Left lung (tissue), 10 donors: ENCODE data around the gene SMIM38. TPM values are rescaled to one million over a fixed set of nuclear protein-coding genes. Genes with fewer than 3 reads are reported as not detected.

Experiments
- ATAC-seq: fragments of 200-7000 bp; cut with Tn5 transposase; one replicate; pipeline ENCODE4 v1.9.1; 2020; ENCODE audit warnings: moderate library complexity
- DNase-seq, 4 donors: peaks; one replicate each; pipeline ENCODE4 v3.0.0-alpha.2; 2013 to 2020
- H3K27ac ChIP-seq, 2 donors: fragments of 200-600 bp; sonication (generic) in 1 of 2; one replicate each; pipeline versions ENCODE4 v1.5.0 to v1.8.0; 2020 to 2021
- H3K27me3 ChIP-seq, 2 donors: fragments of 200-600 bp; sonication (generic) in 1 of 2; one replicate each; pipeline versions ENCODE4 v1.5.0 to v1.8.0; 2020 to 2021
- H3K36me3 ChIP-seq, 2 donors: fragments of 200-600 bp; sonication (generic) in 1 of 2; one replicate each; pipeline versions ENCODE4 v1.5.0 to v1.8.0; 2020 to 2021
- H3K4me1 ChIP-seq, 2 donors: fragments of 200-600 bp; one replicate each; pipeline ENCODE4 v1.8.0; 2021
- H3K4me3 ChIP-seq, 2 donors: fragments of 200-600 bp; sonication (generic) in 1 of 2; one replicate each; pipeline versions ENCODE4 v1.5.0 to v1.8.0; 2020 to 2021; ENCODE audit warnings: mild to moderate bottlenecking in 1 of 2
- H3K9me3 ChIP-seq, 2 donors: fragments of 200-600 bp; sonication (generic) in 1 of 2; one replicate each; pipeline versions ENCODE4 v1.5.0 to v1.8.0; 2020 to 2021
- intact Hi-C, 2 donors: fragments of 100-400 bp; cut with DNase I; formaldehyde crosslinking; loops; one replicate each; pipeline versions ENCODE4 v1.11.2 to v1.14.2; 2022
- polyA plus RNA-seq, 6 donors: library from polyadenylated mRNA; unstranded; fragments of 120-200 nt; gene quantifications; one replicate each; pipeline ENCODE4 v1.2.1, GENCODE V29; 2013; ENCODE audit not compliant: insufficient read length in 6 of 6
- total RNA-seq, 2 donors: library from RNA; stranded (reverse); fragmentation: NEBNext Ultra II Directional; extraction: Animal tissue kit (Norgen Biotek cat#: 25700); gene quantifications; one replicate each; pipeline ENCODE4 v1.2.1, GENCODE V29; 2021
- TF ChIP-seq, protein P1 (sequence below), 2 donors: fragments of 200-600 bp; sonication (generic) in 1 of 2; IDR thresholded peaks; one replicate each; pipeline versions ENCODE4 v1.5.0 to v1.8.0; 2021; ENCODE audit warnings: antibody characterized with exemption in 2 of 2
- donor health status: DM: no; HTN: yes; CAD: no.
- donor health status: DM: no; HTN: no; CAD: no.

The SMIM38 gene
- total and polyA plus RNA-seq, 8 donors, result 0.09 to 1.3 (median 0.68) TPM

GRCh38 chr11:69116671-69117070 lies 39.1 kb upstream of the SMIM38 start:
- DNase-seq (peak in 1 of 4 donors; percentile 51), ATAC-seq (no peak)
- Histone ChIP-seq H3K36me3 (no peaks in the 10 kb centered on the region), H3K27ac (no peak overlapping the region), H3K4me1 (no peaks in the 10 kb centered on the region), H3K27me3 (no peaks in the 10 kb centered on the region), H3K9me3 (no peaks in the 10 kb centered on the region), H3K4me3 (no peak overlapping the region)
- intact Hi-C loops, result no loop called here
- TF ChIP-seq, protein P1, sequence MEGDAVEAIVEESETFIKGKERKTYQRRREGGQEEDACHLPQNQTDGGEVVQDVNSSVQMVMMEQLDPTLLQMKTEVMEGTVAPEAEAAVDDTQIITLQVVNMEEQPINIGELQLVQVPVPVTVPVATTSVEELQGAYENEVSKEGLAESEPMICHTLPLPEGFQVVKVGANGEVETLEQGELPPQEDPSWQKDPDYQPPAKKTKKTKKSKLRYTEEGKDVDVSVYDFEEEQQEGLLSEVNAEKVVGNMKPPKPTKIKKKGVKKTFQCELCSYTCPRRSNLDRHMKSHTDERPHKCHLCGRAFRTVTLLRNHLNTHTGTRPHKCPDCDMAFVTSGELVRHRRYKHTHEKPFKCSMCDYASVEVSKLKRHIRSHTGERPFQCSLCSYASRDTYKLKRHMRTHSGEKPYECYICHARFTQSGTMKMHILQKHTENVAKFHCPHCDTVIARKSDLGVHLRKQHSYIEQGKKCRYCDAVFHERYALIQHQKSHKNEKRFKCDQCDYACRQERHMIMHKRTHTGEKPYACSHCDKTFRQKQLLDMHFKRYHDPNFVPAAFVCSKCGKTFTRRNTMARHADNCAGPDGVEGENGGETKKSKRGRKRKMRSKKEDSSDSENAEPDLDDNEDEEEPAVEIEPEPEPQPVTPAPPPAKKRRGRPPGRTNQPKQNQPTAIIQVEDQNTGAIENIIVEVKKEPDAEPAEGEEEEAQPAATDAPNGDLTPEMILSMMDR (IDR thresholded peaks at IDR 0.05), result no peak

DNA sequence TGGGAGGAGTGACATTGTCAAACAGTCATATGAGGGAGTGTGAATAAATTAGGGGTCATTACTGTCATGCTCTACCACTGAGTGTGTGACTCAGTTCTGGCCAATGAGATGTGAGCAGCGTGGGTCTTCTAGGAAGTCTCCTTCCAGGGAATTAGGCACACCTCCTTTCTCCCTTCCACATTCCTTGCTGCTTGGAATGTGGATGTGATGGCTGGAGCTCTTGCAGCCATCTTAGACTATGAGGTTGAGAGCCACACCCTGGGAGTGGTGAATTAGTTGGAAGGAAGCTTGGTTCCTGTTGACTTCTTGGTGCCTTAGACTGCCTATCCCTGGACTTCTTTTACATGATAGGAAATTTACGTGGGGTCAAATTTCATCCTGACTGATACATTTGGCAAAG lies 36.5 kb upstream of the SMIM38 start:
- peaks cover 12 to 19% of the 10 kb centered on the region in 2 donors for H3K4me1 ChIP-seq
- DNase-seq, result no peak
- no peak for ATAC-seq
- H3K4me3 ChIP-seq, result no peak overlapping the region
- TF ChIP-seq, protein P1 (IDR thresholded peaks at IDR 0.05), result no peak
- no peaks in the 10 kb centered on the region for H3K9me3 ChIP-seq
- intact Hi-C loops, result no loop called here
- H3K27ac ChIP-seq, result no peak overlapping the region
- no peaks in the 10 kb centered on the region for H3K36me3 ChIP-seq
- no peaks in the 10 kb centered on the region for H3K27me3 ChIP-seq

DNA sequence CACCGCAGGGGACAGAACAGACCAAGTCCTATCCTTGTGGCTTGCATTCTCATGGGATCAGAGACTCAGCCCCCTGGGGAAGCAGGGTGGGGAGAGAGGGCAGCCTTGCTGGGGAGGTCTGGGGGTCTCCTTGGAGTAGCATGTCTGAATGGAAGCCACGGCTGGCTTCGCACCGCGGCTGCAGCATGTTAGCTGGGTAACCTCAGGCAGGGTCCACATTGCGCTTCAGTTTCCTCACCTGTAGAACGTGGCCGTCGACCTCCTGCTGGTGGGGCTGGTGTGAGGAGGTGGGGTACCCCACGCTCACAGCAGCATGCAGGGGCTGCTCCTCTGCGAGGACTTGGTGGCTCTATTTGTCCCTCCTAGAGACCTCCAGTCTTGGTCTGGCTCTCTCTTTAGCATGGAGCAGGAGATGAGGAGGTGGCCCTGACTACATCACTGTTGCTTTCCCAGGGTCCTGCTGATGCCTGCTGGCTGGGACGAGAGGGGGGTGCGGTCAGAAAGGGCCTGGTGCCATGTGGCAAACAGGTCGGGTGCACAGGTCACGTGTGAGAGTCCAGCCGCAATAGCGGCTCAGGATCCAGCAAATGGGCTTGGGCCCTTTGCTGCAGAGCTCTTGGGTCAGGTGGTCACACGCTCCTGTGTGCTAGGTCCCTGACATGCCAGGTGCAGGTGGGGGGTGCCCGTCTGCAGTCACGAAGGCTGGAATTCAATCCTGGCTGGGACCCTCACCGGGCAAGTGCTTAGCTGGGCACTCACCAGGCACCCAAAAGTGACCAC lies 35.4 kb upstream of the SMIM38 start:
- peaks cover 12 to 20% of the 10 kb centered on the region in 2 donors for H3K4me1 ChIP-seq
- DNase-seq (no peak), ATAC-seq (no peak)
- H3K27me3 ChIP-seq, result no peaks in the 10 kb centered on the region
- TF ChIP-seq, protein P1 (IDR thresholded peaks at IDR 0.05), result no peak
- intact Hi-C loops, result no loop called here
- no peak overlapping the region for H3K27ac ChIP-seq
- no peak overlapping the region for H3K4me3 ChIP-seq
- H3K36me3 ChIP-seq, result no peaks in the 10 kb centered on the region
- H3K9me3 ChIP-seq, result no peaks in the 10 kb centered on the region

DNA sequence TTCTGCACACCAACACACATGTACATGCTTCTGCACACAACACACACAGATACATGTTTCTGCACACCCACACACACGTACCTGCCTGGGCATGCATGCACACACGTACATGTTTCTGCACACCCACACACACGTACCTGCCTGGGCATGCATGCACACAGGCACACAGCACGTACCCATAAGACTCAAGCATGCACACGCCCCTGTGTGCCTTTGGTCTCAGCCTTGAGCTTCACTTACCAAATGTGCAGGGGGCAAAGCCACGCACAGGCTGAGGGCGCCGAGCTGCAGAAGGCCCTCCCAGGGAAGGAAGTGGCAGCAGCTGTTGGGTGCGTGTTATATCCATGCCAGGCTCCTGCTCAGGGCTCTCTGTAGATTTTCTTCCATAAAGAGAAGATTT lies 34.7 kb upstream of the SMIM38 start:
- intact Hi-C loops, result no loop called here
- Histone ChIP-seq H3K4me3 (no peak overlapping the region), H3K9me3 (no peaks in the 10 kb centered on the region), H3K27me3 (no peaks in the 10 kb centered on the region), H3K36me3 (no peaks in the 10 kb centered on the region), H3K27ac (no peak overlapping the region), H3K4me1 (peaks cover 12 to 20% of the 10 kb centered on the region in 2 donors)
- DNase-seq (no peak), ATAC-seq (no peak)
- TF ChIP-seq, protein P1 (IDR thresholded peaks at IDR 0.05), result no peak

DNA sequence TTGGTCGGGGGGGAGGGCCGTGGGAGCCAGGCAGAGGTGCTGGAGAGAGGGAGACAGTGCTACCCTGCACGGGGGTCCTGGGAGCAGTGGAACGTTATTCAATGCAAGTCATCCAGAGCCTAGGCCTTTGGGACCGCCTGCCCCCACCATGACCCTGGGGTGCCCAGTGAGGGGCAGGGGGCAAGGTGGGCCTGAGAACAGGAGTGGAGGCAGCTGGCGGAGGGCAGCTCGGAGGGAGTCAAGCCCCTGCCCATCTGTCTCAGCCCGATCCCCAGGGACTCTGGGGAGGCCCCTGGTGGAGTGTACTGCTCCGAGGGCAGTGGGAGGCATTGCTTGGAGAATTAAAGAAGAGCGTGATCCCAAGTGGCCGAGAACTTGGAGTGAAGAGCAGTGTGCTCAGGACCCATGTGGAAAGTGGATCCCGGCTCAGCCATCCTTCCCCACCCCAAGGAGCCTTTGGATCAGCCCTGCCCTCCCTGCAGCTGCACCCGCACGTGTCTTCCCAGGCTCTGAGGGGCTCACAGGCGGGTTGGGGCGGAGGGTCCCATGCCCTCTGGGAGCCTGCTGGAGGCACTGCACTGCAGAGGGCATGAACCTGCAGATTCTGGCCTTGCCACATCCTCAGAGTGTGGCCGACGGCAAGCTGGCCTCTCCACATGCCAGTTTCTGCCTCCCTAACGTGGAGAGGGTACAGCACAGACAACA lies 34.0 kb upstream of the SMIM38 start:
- H3K36me3 ChIP-seq, result no peaks in the 10 kb centered on the region

More for the DNA sequence above, 34.0 kb upstream of the SMIM38 start:
- Histone ChIP-seq H3K27ac (peak overlapping the region; percentile 77 to 78), H3K27me3 (no peaks in the 10 kb centered on the region), H3K4me3 (no peak overlapping the region), H3K4me1 (peaks cover 12 to 20% of the 10 kb centered on the region in 2 donors), H3K9me3 (no peaks in the 10 kb centered on the region)
- TF ChIP-seq, protein P1 (IDR thresholded peaks at IDR 0.05), result no peak
- intact Hi-C loops, result no loop called here
- ATAC-seq, result peak; percentile 6
- DNase-seq, result no peak
